Measurements from ENCODE around the gene AR. TPM values are rescaled to one million over a fixed set of nuclear protein-coding genes. Genes with fewer than 3 reads are reported as not detected.

AR gene
- total RNA-seq, 1 donor from 2014 or later = 1.2 TPM

- no peak for DNase-seq (ENCODE audit: low read depth in 2 of 2)
Observed at GRCh38 chrX:67563469-67564448, 19.9 kb downstream of the AR start.

GRCh38 chrX:67564475-67564874, 20.7 kb downstream of the AR start:
- no peak for DNase-seq (ENCODE audit: low read depth in 2 of 2)

GRCh38 chrX:67568769-67569168, 24.9 kb downstream of the AR start:
- DNase-seq (ENCODE audit: low read depth in 2 of 2) = no peak

GRCh38 chrX:67570839-67571238, 27.0 kb downstream of the AR start:
- no peak for DNase-seq (ENCODE audit: low read depth in 2 of 2)

- DNase-seq (ENCODE audit: low read depth in 2 of 2) = no peak
Observed at GRCh38 chrX:67574696-67575095, 30.9 kb downstream of the AR start.

- DNase-seq (ENCODE audit: low read depth in 2 of 2) = no peak
Observed at GRCh38 chrX:67582436-67582835, 38.6 kb downstream of the AR start.

GRCh38 chrX:67583171-67583570, 39.4 kb downstream of the AR start:
- DNase-seq (ENCODE audit: low read depth in 2 of 2) = no peak

GRCh38 chrX:67585401-67585800, 41.6 kb downstream of the AR start:
- no peak for DNase-seq (ENCODE audit: low read depth in 2 of 2)

- no peak for DNase-seq (ENCODE audit: low read depth in 2 of 2)
Observed at GRCh38 chrX:67587946-67588624, 44.3 kb downstream of the AR start.

GRCh38 chrX:67596839-67597790, 53.3 kb downstream of the AR start:
- DNase-seq (ENCODE audit: low read depth in 2 of 2) = no peak

GRCh38 chrX:67599532-67599931, 55.7 kb downstream of the AR start:
- DNase-seq (ENCODE audit: low read depth in 2 of 2) = no peak

GRCh38 chrX:67601771-67602170, 58.0 kb downstream of the AR start:
- no peak for DNase-seq (ENCODE audit: low read depth in 2 of 2)

- DNase-seq (ENCODE audit: low read depth in 2 of 2) = peak; percentile 67 to 81
Observed at GRCh38 chrX:67604979-67605703, 61.3 kb downstream of the AR start.

GRCh38 chrX:67607466-67607865, 63.6 kb downstream of the AR start:
- DNase-seq (ENCODE audit: low read depth in 2 of 2) = no peak

GRCh38 chrX:67610282-67610681, 66.5 kb downstream of the AR start:
- DNase-seq (ENCODE audit: low read depth in 2 of 2) = no peak

GRCh38 chrX:67612231-67612630, 68.4 kb downstream of the AR start:
- DNase-seq (ENCODE audit: low read depth in 2 of 2) = peak in 1 of 2 donors; percentile 20

GRCh38 chrX:67613366-67613765, 69.5 kb downstream of the AR start:
- DNase-seq (ENCODE audit: low read depth in 2 of 2) = peak; percentile 3 to 15

- DNase-seq (ENCODE audit: low read depth in 2 of 2) = peak in 1 of 2 donors; percentile 49
Observed at GRCh38 chrX:67613996-67614395, 70.2 kb downstream of the AR start.

- peak; percentile 62 to 72 for DNase-seq (ENCODE audit: low read depth in 2 of 2)
Observed at GRCh38 chrX:67614423-67614822, 70.6 kb downstream of the AR start.

- DNase-seq (ENCODE audit: low read depth in 2 of 2) = peak in 1 of 2 donors; percentile 78
Observed at GRCh38 chrX:67619253-67619652, 75.4 kb downstream of the AR start.

All from lung microvascular endothelial cell (primary cell).